ENCODE results near the gene ULK2.

The ULK2 gene

DNA sequence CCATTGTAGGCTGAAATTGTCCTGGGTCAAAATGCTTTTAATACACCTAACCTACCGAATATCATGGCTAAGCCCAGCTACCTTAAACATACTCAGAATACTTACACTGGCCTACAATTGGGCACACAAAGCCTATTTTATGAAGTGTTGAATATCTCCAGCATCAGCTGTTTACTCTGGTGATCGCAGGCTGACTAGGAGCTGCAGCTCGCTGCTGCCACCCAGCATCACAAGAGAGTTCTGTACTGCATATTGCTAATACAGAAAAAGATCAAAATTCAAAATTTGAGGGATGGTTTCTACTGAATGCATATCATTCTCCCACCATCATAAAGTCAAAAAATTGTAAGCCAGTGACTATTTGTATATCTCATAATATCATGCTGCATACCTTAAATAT, 55.3 kb downstream of the ULK2 start:
- no peak for DNase-seq
- no peaks in the 10 kb centered on the region for H3K27me3 Mint-ChIP-seq
- H3K27ac Mint-ChIP-seq: no peak overlapping the region
- no peak for ATAC-seq (replicated peaks)
- H3K9me3 Mint-ChIP-seq: no peaks in the 10 kb centered on the region
- no peaks in the 10 kb centered on the region for H3K4me1 Mint-ChIP-seq (ENCODE audit: low read depth in 2 of 2)
- peaks cover 16% of the 10 kb centered on the region for H3K36me3 Mint-ChIP-seq (ENCODE audit: insufficient read depth)
- H3K4me3 Mint-ChIP-seq: no peak overlapping the region

DNA sequence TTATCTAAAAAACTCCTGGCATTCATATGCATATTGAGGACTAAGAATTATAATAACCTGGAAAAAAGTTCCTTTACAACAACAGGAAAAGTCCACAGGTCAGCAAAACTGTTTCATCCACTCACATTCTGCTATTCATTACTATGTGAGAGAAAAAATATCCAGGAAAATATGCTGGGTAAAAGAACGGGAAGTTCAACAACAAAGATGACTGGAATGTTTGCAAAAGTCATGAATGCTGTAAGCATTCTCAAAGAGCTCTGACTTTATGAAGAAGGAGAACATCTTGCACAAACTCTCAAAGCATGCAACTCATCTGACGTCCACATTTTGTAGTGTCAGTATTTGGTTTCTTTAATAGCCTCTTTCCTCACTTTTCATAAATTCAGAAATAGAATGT, 62.7 kb downstream of the ULK2 start:
- Mint-ChIP-seq H3K27me3 (no peaks in the 10 kb centered on the region), H3K4me3 (no peak overlapping the region), H3K4me1 (ENCODE audit: low read depth in 2 of 2) (no peaks in the 10 kb centered on the region), H3K36me3 (ENCODE audit: insufficient read depth) (peaks cover 13% of the 10 kb centered on the region), H3K9me3 (no peaks in the 10 kb centered on the region), H3K27ac (no peak overlapping the region)
- no peak for ATAC-seq (replicated peaks)
- DNase-seq: no peak

DNA sequence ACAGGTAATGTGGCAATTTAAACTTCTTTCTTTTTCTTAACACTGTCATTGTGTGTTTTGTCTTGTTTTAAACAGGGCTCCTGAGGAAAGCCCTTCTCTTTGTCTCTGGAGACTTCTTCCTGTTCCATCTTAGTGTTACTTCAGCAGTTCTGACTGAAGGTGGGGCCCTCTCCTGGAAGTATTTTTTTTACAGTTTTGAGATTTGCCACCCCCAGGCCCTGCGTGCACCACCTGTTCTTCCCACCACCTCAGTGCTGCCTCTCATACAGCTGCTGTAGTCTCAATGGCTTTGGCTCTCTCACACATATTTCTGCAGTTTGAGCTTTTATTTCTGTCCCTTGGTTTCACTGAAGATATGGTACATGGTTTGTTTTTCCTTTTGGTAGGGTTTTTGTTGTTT, 67.2 kb downstream of the ULK2 start:
- DNase-seq: no peak
- ATAC-seq (replicated peaks): no peak
- H3K27me3 Mint-ChIP-seq: no peaks in the 10 kb centered on the region
- peaks cover 25% of the 10 kb centered on the region for H3K36me3 Mint-ChIP-seq (ENCODE audit: insufficient read depth)
- H3K4me3 Mint-ChIP-seq: no peak overlapping the region
- no peak overlapping the region for H3K27ac Mint-ChIP-seq
- peaks cover 0 to 4% of the 10 kb centered on the region in 2 donors for H3K9me3 Mint-ChIP-seq
- no peaks in the 10 kb centered on the region for H3K4me1 Mint-ChIP-seq (ENCODE audit: low read depth in 2 of 2)

DNA sequence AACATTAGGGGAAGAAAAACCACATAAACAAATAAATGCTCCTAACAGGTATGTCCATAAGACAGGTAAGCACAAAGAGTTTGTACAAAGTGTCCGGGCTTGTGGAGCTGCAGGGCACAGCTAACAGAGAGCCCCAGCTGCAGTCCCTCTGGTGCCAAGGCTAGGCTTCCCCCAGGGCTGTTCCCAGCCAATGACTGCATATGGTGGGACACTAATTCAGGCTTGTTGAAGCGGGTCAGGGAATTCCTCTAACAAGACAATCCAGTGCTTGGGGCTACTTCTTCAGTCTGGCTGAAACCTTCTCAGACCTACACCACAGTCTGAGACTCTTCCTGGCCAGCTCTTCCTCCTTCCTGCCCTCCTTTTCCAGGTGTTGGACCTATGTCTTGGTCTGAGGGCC, 67.9 kb downstream of the ULK2 start:
- Mint-ChIP-seq H3K27me3 (no peaks in the 10 kb centered on the region), H3K27ac (peak overlapping the region in 1 of 2 donors; percentile 9)

DNA sequence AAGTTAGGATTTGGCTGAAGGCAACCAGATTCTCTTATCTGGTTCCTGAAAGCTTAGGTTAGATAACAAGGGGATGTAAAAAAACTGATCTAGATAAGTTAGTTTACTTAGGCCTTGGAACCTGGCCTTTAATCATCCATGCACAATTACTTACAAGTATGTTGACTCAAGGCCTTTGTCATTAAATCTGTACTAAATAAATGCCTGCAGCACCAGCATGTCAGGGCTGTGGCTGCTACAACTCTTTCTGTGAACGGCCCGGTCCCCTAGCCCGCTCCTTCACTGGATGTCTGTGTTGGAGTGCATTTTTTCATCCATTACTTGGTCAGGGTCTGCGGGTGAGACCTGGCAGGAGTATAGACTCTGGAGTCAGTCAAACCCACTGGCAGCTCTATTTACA, 71.3 kb downstream of the ULK2 start:
- ATAC-seq (replicated peaks) (no peak), DNase-seq (no peak)
- Mint-ChIP-seq H3K4me3 (no peak overlapping the region), H3K4me1 (ENCODE audit: low read depth in 2 of 2) (no peaks in the 10 kb centered on the region), H3K27ac (no peak overlapping the region), H3K9me3 (peaks cover 0 to 4% of the 10 kb centered on the region in 2 donors), H3K27me3 (no peaks in the 10 kb centered on the region), H3K36me3 (ENCODE audit: insufficient read depth) (peaks cover 38% of the 10 kb centered on the region)

More for the DNA sequence above, 67.9 kb downstream of the ULK2 start:
- H3K4me3 Mint-ChIP-seq: no peak overlapping the region
- peaks cover 0 to 4% of the 10 kb centered on the region in 2 donors for H3K9me3 Mint-ChIP-seq
- H3K4me1 Mint-ChIP-seq (ENCODE audit: low read depth in 2 of 2): no peaks in the 10 kb centered on the region
- ATAC-seq (replicated peaks) (no peak), DNase-seq (no peak)
- H3K36me3 Mint-ChIP-seq (ENCODE audit: insufficient read depth): peaks cover 27% of the 10 kb centered on the region

DNA sequence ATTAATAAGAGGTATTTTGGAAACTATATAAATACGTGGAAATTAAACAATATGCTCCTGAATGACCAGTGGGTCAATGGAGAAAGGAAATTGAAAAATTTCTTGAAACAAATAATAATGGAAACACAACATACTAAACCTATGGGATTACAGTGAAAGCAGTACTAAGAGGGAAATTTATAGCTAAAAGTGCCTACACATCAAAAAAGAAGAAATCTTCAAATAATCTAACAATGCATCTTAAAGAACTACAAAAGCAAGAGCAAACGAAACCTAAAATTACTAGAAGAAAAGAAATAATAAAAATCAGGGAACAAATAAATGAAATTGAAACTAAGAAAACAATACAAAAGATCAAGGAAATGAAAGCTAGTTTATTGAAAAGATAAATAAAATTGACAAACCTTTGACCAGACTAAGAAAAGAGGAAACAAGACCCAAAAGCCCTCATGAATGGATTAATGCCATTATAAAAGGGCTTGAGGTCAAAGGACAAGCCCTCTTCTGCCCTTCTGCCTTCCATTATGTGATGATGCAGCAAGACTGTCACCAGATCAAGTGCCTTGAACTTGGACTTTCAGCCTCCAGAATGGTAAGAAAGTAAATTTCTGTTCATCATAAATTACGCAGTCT, 75.7 kb downstream of the ULK2 start:
- Mint-ChIP-seq H3K4me1 (ENCODE audit: low read depth in 2 of 2) (no peaks in the 10 kb centered on the region), H3K27me3 (no peaks in the 10 kb centered on the region), H3K27ac (no peak overlapping the region), H3K9me3 (peaks cover 0 to 4% of the 10 kb centered on the region in 2 donors), H3K4me3 (no peak overlapping the region), H3K36me3 (ENCODE audit: insufficient read depth) (peaks cover 26% of the 10 kb centered on the region)
- ATAC-seq (replicated peaks): no peak
- DNase-seq: no peak

DNA sequence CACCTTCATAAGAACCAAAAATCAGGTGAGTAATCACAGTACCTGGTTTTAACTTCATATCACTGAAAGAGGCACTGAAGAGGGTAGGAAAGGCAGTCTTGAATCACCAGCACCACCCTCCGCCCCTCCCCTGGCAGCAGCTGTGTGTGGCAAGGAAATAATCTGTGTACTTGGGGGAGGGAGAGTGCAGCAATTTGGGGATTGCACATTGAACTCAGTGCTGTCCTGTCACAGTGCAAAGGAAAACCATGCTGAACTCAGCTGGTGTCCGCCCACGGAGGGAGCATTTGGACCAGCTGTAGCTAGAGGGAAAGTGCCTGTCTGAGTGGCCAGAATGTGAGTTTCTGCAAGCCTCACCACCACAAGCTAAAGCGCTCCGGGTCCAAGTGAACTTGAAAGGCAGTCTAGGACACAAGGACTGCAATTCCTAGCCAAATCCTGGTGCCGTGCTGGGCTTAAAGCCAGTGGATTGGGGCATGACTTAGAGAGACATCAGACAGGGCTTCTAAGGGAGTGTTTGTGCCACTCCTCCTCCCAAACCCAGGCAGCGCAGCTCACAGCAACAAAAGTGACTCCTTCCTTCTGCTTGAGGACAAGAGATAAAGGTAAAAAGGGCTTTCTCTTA, 79.9 kb downstream of the ULK2 start:
- DNase-seq (no peak), ATAC-seq (replicated peaks) (no peak)
- Mint-ChIP-seq H3K4me3 (no peak overlapping the region), H3K9me3 (no peaks in the 10 kb centered on the region), H3K36me3 (ENCODE audit: insufficient read depth) (peaks cover 11% of the 10 kb centered on the region), H3K27me3 (no peaks in the 10 kb centered on the region), H3K4me1 (ENCODE audit: low read depth in 2 of 2) (no peaks in the 10 kb centered on the region), H3K27ac (no peak overlapping the region)

DNA sequence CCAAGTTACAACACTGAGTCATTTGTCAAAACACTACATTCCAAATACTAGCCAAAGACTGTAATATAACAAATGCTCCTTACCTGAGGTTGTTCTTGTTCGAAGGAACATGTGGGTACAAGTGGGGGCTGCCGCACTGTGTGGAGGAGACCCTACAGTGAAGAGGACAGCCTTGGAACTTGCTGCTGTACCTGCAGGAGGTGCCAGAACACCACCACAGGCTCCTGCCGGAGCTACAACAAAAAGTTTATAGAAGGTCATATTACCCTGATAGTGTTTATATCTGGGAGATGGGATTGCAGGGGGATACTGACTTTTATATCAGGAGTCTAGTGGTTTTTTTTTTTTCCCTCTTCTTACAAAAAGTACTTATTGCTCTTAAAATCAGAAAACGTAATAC, 81.9 kb downstream of the ULK2 start:
- ATAC-seq (replicated peaks) (no peak), DNase-seq (no peak)
- Mint-ChIP-seq H3K27me3 (no peaks in the 10 kb centered on the region), H3K36me3 (ENCODE audit: insufficient read depth) (peaks cover 15% of the 10 kb centered on the region), H3K9me3 (no peaks in the 10 kb centered on the region), H3K4me3 (no peak overlapping the region), H3K27ac (no peak overlapping the region), H3K4me1 (ENCODE audit: low read depth in 2 of 2) (no peaks in the 10 kb centered on the region)

DNA sequence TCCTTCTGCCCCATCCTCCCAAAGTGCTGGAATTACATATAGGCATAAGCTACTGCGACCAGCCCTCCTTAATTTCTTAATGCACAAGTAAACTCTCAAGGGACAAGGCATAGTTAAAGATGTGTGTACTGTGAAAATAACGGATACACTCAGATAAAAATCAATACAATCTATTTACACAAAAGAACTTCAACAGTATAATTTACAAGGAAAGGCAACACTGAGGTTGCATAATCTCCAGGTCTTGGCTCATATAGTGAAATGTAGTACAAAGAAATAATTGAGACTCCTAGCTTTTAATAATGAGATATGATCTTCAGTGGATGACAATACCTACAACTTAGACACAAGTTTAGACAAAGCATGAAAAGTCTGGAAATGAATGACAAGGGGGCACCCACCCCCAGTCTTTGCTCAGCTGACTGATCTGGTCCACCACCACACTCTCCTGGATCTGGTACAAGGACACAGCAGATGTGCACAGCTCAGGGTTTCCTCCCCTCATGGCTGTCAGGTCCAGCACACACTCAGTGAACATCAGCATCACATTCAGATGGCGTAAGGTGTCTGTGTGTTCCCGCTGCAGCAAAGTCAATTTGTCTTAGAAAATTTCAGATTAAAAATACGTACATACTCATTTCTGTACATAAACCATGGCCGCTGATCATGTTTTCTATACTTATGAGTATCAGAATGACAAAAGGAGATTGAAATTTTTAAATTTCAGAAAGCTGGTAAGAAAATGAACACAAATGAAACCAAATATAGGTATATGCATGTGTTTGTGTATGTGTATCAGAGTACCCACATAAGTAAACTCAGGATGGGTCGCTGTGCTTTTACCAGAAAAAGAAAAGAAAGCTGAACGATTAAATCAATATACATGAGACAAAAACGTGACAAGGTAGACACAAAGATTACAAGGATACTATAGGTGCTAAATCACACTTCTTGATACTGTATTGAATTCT, 86.0 kb downstream of the ULK2 start:
- H3K9me3 Mint-ChIP-seq: no peaks in the 10 kb centered on the region
- H3K4me3 Mint-ChIP-seq: no peak overlapping the region
- H3K4me1 Mint-ChIP-seq (ENCODE audit: low read depth in 2 of 2): no peaks in the 10 kb centered on the region
- DNase-seq: no peak
- no peak for ATAC-seq (replicated peaks)
- H3K36me3 Mint-ChIP-seq (ENCODE audit: insufficient read depth): peaks cover 26% of the 10 kb centered on the region
- peak overlapping the region; percentile 17 to 33 for H3K27ac Mint-ChIP-seq
- no peaks in the 10 kb centered on the region for H3K27me3 Mint-ChIP-seq

DNA sequence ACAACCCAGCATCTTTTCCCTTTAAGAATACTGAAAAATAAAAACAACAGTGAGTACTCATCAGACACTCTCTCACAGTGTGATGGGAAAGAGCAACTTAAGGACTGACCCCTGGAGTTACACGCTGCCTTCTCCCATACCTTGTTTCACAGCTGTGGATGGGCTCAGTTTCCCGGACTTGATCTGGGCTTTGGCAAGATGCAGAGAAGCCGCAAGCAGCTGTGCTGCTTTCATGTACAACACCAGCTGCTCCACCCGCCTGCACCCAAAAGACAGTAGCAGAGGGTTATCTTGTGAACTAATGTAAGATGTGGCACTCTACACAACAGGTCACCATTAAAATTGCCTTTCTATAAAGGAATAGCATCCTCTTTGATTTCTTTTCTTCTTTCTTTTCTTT, 86.9 kb downstream of the ULK2 start:
- H3K36me3 Mint-ChIP-seq (ENCODE audit: insufficient read depth): peaks cover 34% of the 10 kb centered on the region
- no peak for DNase-seq
- H3K4me1 Mint-ChIP-seq (ENCODE audit: low read depth in 2 of 2): no peaks in the 10 kb centered on the region
- no peak for ATAC-seq (replicated peaks)
- no peaks in the 10 kb centered on the region for H3K9me3 Mint-ChIP-seq
- H3K4me3 Mint-ChIP-seq: no peak overlapping the region
- no peaks in the 10 kb centered on the region for H3K27me3 Mint-ChIP-seq
- H3K27ac Mint-ChIP-seq: peak overlapping the region; percentile 17 to 33

DNA sequence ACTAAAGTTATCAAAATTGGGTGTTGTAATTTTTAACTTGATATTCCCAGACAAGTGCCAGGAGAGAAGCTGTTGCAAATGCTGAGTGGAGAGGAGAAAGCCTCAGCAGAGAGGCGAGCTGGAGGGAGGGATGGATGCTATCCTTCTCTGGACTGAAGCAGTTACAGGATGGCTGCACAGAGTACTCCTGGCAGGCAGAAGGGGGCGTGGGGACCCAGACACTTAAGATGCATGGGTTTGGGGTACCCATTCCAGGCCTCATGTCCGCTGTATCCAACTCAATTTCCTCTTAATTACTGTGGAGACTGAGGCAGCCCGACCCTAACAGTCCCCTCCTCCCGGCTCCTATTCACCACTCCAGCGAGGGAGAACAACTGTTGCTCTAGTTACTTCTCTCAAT, 94.2 kb downstream of the ULK2 start:
- Mint-ChIP-seq H3K9me3 (no peaks in the 10 kb centered on the region), H3K4me1 (ENCODE audit: low read depth in 2 of 2) (peaks cover 16 to 17% of the 10 kb centered on the region in 2 donors), H3K36me3 (ENCODE audit: insufficient read depth) (peaks cover 22% of the 10 kb centered on the region), H3K27me3 (no peaks in the 10 kb centered on the region), H3K4me3 (no peak overlapping the region), H3K27ac (peak overlapping the region; percentile 8 to 66)
- DNase-seq: no peak
- ATAC-seq (replicated peaks): no peak

DNA sequence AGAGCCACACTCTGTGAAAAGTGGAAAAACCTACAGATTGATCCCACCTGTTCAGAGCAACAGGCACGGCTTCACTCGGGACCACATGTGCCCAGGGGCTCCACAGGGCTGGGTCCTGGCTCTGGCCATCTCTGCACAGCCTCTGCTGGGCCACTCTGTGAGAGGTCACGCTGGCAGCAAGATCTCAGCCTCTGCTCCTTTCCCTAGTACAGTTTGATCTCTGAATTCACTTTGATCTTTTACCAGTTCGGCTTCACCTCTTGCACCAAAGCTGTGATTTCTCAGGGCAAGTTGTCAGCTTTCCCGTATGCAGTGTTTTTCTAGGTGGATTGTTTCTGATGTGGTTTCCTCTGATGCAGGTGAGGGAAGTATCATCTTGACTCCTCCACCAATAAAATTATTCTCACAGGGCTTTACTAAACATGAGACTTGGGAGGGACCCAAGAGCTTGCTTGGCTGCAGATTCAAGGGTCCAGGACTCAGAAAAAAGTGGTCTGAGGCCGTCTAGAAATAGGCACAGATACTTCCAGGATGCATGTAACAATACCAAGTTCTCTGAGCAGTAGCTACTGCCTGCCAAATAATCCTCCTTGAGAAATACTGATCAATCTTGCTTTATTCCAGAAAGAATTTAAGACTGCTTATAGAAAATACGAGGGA, 95.6 kb downstream of the ULK2 start:
- peak; percentile 86 for ATAC-seq (replicated peaks)
- no peak for DNase-seq
- Mint-ChIP-seq H3K4me1 (ENCODE audit: low read depth in 2 of 2) (peaks cover 16 to 17% of the 10 kb centered on the region in 2 donors), H3K4me3 (peak overlapping the region in 1 of 2 donors; percentile 14), H3K27me3 (no peaks in the 10 kb centered on the region), H3K9me3 (no peaks in the 10 kb centered on the region), H3K36me3 (ENCODE audit: insufficient read depth) (peaks cover 19% of the 10 kb centered on the region), H3K27ac (peak overlapping the region; percentile 57 to 66)

DNA sequence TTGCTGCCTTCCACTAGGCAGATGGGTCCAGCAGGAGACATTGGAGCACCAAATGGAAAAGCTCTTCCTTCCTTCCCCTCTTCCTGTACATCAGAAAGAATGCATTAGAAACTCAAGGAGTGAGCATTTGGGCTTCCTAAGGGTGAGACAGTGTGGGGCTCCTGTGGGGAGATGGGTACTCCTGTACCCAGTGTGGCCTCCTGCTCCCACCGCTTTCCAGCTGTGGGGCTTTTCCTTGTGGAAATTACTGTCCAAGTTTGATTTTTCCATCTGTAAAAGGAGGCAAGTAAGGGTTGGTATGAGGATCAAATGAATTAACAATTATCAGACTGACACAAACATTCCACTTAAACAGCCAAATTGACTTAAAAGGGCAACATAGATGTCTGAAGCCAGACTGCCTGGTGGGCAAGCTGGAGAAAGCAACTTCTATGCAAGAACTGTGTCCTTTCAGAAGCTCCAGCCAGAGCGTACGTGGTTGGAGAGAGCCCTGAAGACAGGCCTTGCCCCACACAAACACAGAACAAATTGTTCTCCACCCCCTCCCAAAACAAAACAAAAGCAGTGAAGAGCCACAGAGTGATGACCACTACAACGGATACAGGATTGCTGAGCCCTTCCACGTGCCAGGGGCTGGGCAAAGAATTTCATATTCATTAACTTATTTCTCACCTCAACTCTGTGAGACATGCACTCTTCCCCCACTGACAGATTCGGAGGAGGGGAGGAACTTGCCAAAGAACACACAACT, 96.6 kb downstream of the ULK2 start:
- ATAC-seq (replicated peaks): no peak
- Mint-ChIP-seq H3K27me3 (no peaks in the 10 kb centered on the region), H3K4me1 (ENCODE audit: low read depth in 2 of 2) (peaks cover 17 to 18% of the 10 kb centered on the region in 2 donors), H3K36me3 (ENCODE audit: insufficient read depth) (peaks cover 14% of the 10 kb centered on the region), H3K9me3 (no peaks in the 10 kb centered on the region), H3K4me3 (peak overlapping the region in 1 of 2 donors; percentile 10), H3K27ac (peak overlapping the region; percentile 66 to 83)
- DNase-seq: no peak
